CD14-positive monocyte (primary cell): ENCODE data around the gene GREB1L. TPM values are rescaled to one million over a fixed set of nuclear protein-coding genes. Genes with fewer than 3 reads are reported as not detected.

ENCODE experiments used
- DNase-seq, 3 donors: peaks; one replicate each; pipeline ENCODE4 v3.0.0-alpha.2; 2011 to 2022
- H2AFZ ChIP-seq: 2 replicates; pipeline ENCODE4 v1.6.0; 2012; ENCODE audit warnings: mild to moderate bottlenecking, low read depth, low read length, inconsistent platforms; ENCODE audit not compliant: insufficient read depth, poor library complexity, severe bottlenecking
- H3K27ac ChIP-seq, 2 donors: 1 replicate in 1 of 2; 2 replicates in 1 of 2; pipeline ENCODE4 v1.5.1; 2012 to 2013; ENCODE audit warnings: low read length in 2 of 2, control low read depth in 1 of 2, inconsistent platforms in 1 of 2, low read depth in 1 of 2, mild to moderate bottlenecking in 1 of 2
- H3K27me3 ChIP-seq, 2 donors: one replicate each; pipeline versions ENCODE4 v1.6.0 to v1.6.1; 2011 to 2013; ENCODE audit warnings: low read length in 2 of 2; ENCODE audit not compliant: control insufficient read depth in 2 of 2, insufficient read depth in 2 of 2
- H3K36me3 ChIP-seq, 2 donors: replicated peaks in 1 of 2; 1 replicate in 1 of 2; 2 replicates in 1 of 2; pipeline versions ENCODE4 v1.5.1 to v1.6.1; 2012 to 2013; ENCODE audit warnings: low read length in 2 of 2, control low read depth in 1 of 2, inconsistent platforms in 1 of 2, mild to moderate bottlenecking in 1 of 2; ENCODE audit not compliant: insufficient read depth in 2 of 2, control insufficient read depth in 1 of 2
- H3K4me1 ChIP-seq, 2 donors: 1 replicate in 1 of 2; 2 replicates in 1 of 2; pipeline versions ENCODE4 v1.5.1 to v1.6.1; 2012 to 2013; ENCODE audit warnings: low read length in 2 of 2, control low read depth in 1 of 2, inconsistent platforms in 1 of 2, mild to moderate bottlenecking in 1 of 2, moderate library complexity in 1 of 2; ENCODE audit not compliant: insufficient read depth in 2 of 2, control insufficient read depth in 1 of 2
- H3K4me2 ChIP-seq: replicated peaks from 2 replicates; pipeline ENCODE3; 2012; ENCODE audit warnings: low read length, moderate library complexity, mild to moderate bottlenecking; ENCODE audit not compliant: poor library complexity, severe bottlenecking; ENCODE audit errors: extremely low read depth
- H3K4me3 ChIP-seq, 3 experiments: fragments of 200-600 bp in 1 of 3; sonication (generic) in 1 of 3; replicated peaks in 1 of 3; 1 replicate in 2 of 3; 2 replicates in 1 of 3; pipeline ENCODE4 v1.5.1; 2011 to 2013; ENCODE audit warnings: low read length in 3 of 3, mild to moderate bottlenecking in 3 of 3, control low read depth in 2 of 3, low read depth in 2 of 3, inconsistent platforms in 1 of 3, moderate library complexity in 1 of 3
- H3K79me2 ChIP-seq: 2 replicates; pipeline ENCODE4 v1.6.0; 2012; ENCODE audit warnings: mild to moderate bottlenecking, control low read depth, inconsistent platforms, low read length, moderate library complexity; ENCODE audit not compliant: insufficient read depth
- H3K9ac ChIP-seq: 2 replicates; pipeline ENCODE4 v1.6.0; 2017; ENCODE audit warnings: low read length, mild to moderate bottlenecking; ENCODE audit not compliant: insufficient read depth, poor library complexity, severe bottlenecking
- H3K9me3 ChIP-seq, 2 donors: replicated peaks in 1 of 2; 1 replicate in 1 of 2; 2 replicates in 1 of 2; pipeline versions ENCODE4 v1.5.1 to v1.6.1; 2012 to 2013; ENCODE audit warnings: low read length in 2 of 2, control low read depth in 1 of 2; ENCODE audit not compliant: control insufficient read depth in 1 of 2, insufficient read depth in 1 of 2
- H4K20me1 ChIP-seq: 2 replicates; pipeline ENCODE4 v1.6.0; 2012; ENCODE audit warnings: mild to moderate bottlenecking, low read length, control low read depth, moderate library complexity; ENCODE audit not compliant: insufficient read depth
- H3K27ac Mint-ChIP-seq, 7 donors: one replicate each; pipeline ENCODE4 v1.8.0; 2020; ENCODE audit warnings: mild to moderate bottlenecking in 7 of 7, mixed read lengths in 7 of 7, moderate library complexity in 6 of 7, inconsistent platforms in 2 of 7
- H3K27me3 Mint-ChIP-seq, 3 donors: one replicate each; pipeline ENCODE4 v1.8.0; 2021 to 2022; ENCODE audit warnings: low read depth in 3 of 3, mild to moderate bottlenecking in 3 of 3, mixed read lengths in 3 of 3, moderate library complexity in 3 of 3, inconsistent platforms in 1 of 3
- H3K36me3 Mint-ChIP-seq, 2 donors: one replicate each; pipeline ENCODE4 v1.8.0; 2020; ENCODE audit warnings: mixed read lengths in 2 of 2, inconsistent platforms in 1 of 2, mild to moderate bottlenecking in 1 of 2
- H3K4me1 Mint-ChIP-seq: one replicate; pipeline ENCODE4 v1.8.0; 2020; ENCODE audit warnings: mild to moderate bottlenecking, mixed read lengths
- H3K4me3 Mint-ChIP-seq, 2 donors: one replicate each; pipeline ENCODE4 v1.8.0; 2020; ENCODE audit warnings: mild to moderate bottlenecking in 2 of 2, mixed read lengths in 2 of 2, moderate library complexity in 1 of 2
- H3K9me3 Mint-ChIP-seq, 7 donors: one replicate each; pipeline ENCODE4 v1.8.0; 2020 to 2022; ENCODE audit warnings: mixed read lengths in 7 of 7, mild to moderate bottlenecking in 6 of 7, moderate library complexity in 6 of 7, inconsistent platforms in 2 of 7
- WGBS: methylation state at CpG from one replicate; pipeline ENCODE4 v1.1.5; 2013; ENCODE audit warnings: missing lambda C conversion rate; ENCODE audit not compliant: insufficient coverage; 5-methylcytosine and 5-hydroxymethylcytosine counted together
- intact Hi-C, 2 donors: fragments of 100-400 bp; cut with micrococcal nuclease; formaldehyde crosslinking; loops; one replicate each; pipeline versions ENCODE4 v1.15.0 to v1.15.1; 2023
- polyA plus RNA-seq, 3 donors: library from polyadenylated mRNA; depleted of rRNA in 1 of 3; unstranded in 2 of 3; stranded (reverse) in 1 of 3; fragments of 300-500 nt in 2 of 3; fragments of >200 nt in 1 of 3; fragmentation: Illumina TruSeq in 2 of 3; gene quantifications; 1 replicate in 2 of 3; 2 replicates in 1 of 3; pipeline ENCODE4 v1.2.3, GENCODE V29; 2012 to 2021
- TF ChIP-seq, protein P1 (sequence below): fragments of 200-600 bp; IDR thresholded peaks from one replicate; pipeline ENCODE4 v1.8.0; 2022; ENCODE audit warnings: antibody characterized with exemption, mild to moderate bottlenecking

Gene GREB1L
- polyA plus RNA-seq, 3 donors = 0.02 to 0.03 TPM; not detected in 1

DNA sequence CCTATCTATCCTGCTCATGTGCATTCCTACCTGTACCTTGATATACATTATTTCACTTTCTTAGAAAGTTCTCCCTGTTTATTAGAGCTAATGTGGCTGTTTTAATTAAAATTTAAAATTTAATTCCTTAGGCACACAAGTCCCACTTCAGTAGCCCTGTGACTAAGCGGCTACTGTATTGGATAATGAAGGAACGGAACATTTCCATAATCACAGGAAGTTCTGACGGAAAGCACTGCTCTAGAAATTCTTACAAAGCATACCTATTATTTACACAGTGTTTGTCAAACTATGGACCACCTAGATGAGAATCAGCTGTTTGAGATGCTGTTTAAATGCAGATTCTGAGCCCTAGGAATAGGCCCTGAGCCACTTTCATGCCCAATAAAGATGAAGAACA is 13.2 kb downstream of the GREB1L start:
- no peak for DNase-seq
- Histone ChIP-seq H3K27me3 (peaks cover 0 to 2% of the 10 kb centered on the region in 2 donors), H3K27ac (no peak overlapping the region), H3K9me3 (no peaks in the 10 kb centered on the region), H3K4me1 (no peaks in the 10 kb centered on the region), H3K4me3 (no peak overlapping the region), H3K9ac (no peak overlapping the region), H3K36me3 (no peaks in the 10 kb centered on the region), H3K79me2 (no peaks in the 10 kb centered on the region), H4K20me1 (no peaks in the 10 kb centered on the region), H3K4me2 (no peak overlapping the region), H2AFZ (no peak overlapping the region)
- TF ChIP-seq, protein P1, sequence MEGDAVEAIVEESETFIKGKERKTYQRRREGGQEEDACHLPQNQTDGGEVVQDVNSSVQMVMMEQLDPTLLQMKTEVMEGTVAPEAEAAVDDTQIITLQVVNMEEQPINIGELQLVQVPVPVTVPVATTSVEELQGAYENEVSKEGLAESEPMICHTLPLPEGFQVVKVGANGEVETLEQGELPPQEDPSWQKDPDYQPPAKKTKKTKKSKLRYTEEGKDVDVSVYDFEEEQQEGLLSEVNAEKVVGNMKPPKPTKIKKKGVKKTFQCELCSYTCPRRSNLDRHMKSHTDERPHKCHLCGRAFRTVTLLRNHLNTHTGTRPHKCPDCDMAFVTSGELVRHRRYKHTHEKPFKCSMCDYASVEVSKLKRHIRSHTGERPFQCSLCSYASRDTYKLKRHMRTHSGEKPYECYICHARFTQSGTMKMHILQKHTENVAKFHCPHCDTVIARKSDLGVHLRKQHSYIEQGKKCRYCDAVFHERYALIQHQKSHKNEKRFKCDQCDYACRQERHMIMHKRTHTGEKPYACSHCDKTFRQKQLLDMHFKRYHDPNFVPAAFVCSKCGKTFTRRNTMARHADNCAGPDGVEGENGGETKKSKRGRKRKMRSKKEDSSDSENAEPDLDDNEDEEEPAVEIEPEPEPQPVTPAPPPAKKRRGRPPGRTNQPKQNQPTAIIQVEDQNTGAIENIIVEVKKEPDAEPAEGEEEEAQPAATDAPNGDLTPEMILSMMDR = no peak
- Mint-ChIP-seq H3K4me3 (no peak overlapping the region), H3K27me3 (peaks cover 4 to 10% (median 6%) of the 10 kb centered on the region in 3 donors), H3K36me3 (no peaks in the 10 kb centered on the region), H3K9me3 (peaks cover 0 to 1% (median 0%) of the 10 kb centered on the region in 7 donors), H3K4me1 (no peaks in the 10 kb centered on the region), H3K27ac (no peak overlapping the region)
- intact Hi-C loops = no loop called here
- no CpG with 5 or more reads among the region's 3 CpGs for WGBS

DNA sequence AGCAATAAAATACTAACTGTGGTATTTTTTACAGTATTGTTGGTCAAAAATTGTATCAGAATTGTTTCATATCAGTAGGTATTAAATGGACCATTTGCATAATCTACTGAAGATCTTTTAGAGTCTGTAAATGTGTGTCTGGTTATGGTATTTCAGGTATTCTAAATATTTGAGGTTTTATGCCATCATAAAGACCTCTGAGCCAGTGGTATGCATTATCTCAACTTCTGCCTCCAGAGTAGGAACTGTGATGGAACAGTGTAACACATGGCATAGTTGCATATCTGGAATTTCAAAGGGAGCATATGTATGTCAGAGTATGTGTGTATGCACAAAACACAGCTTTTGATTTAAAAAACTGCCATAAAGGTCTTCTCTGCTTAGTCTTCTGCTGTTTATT is 15.4 kb downstream of the GREB1L start:
- intact Hi-C loops = no loop called here
- no peak overlapping the region for H3K9ac ChIP-seq
- H3K4me1 ChIP-seq = no peaks in the 10 kb centered on the region
- H3K27ac ChIP-seq = no peak overlapping the region
- Mint-ChIP-seq H3K9me3 (peaks cover 0 to 1% (median 0%) of the 10 kb centered on the region in 7 donors), H3K4me1 (no peaks in the 10 kb centered on the region), H3K27ac (no peak overlapping the region), H3K27me3 (peaks cover 0 to 9% (median 4%) of the 10 kb centered on the region in 3 donors), H3K36me3 (no peaks in the 10 kb centered on the region), H3K4me3 (no peak overlapping the region)
- H3K79me2 ChIP-seq = no peaks in the 10 kb centered on the region
- H3K4me2 ChIP-seq = no peak overlapping the region
- H3K9me3 ChIP-seq = no peaks in the 10 kb centered on the region
- TF ChIP-seq, protein P1 = no peak
- DNase-seq = no peak
- no peaks in the 10 kb centered on the region for H4K20me1 ChIP-seq
- H3K36me3 ChIP-seq = no peaks in the 10 kb centered on the region
- H3K4me3 ChIP-seq = no peak overlapping the region
- no peak overlapping the region for H2AFZ ChIP-seq
- peaks cover 0 to 2% of the 10 kb centered on the region in 2 donors for H3K27me3 ChIP-seq
